Measurements from ENCODE around the gene FRMD4B. TPM values are rescaled to one million over a fixed set of nuclear protein-coding genes. Genes with fewer than 3 reads are reported as not detected.

The FRMD4B gene
- total and polyA plus RNA-seq, 2 donors from 2014 or later: 11.8 to 50.5 TPM

GRCh38 chr3:69428657-69429255 lies 42.9 kb upstream of the FRMD4B start:
- intact Hi-C loops (cut with DNase I): no loop called here

GRCh38 chr3:69426967-69427304 lies 41.0 kb upstream of the FRMD4B start:
- FAIRE-seq (no peak), DNase-seq (no peak)
- Histone ChIP-seq H3K4me1 (ENCODE audit: control insufficient read depth in 2 of 3, insufficient read depth in 2 of 3, low read depth in 1 of 3, low read length in 3 of 3) (no peaks in the 10 kb centered on the region), H3K27ac (ENCODE audit: low read depth in 2 of 2, low read length in 2 of 2) (no peak overlapping the region), H3K9me3 (ENCODE audit: control insufficient read depth in 2 of 3, insufficient read depth in 1 of 3, low read length in 3 of 3) (no peaks in the 10 kb centered on the region), H3K9ac (ENCODE audit: low read length in 3 of 3) (no peak overlapping the region), H3K4me3 (ENCODE audit: low read length in 3 of 3) (no peak overlapping the region), H3K27me3 (ENCODE audit: control insufficient read depth, insufficient read depth, low read length) (no peaks in the 10 kb centered on the region), H3K36me3 (ENCODE audit: control insufficient read depth in 2 of 3, insufficient read depth in 3 of 3, low read length in 3 of 3) (no peaks in the 10 kb centered on the region)
- intact Hi-C loops (cut with DNase I): no loop called here
- TF ChIP-seq CTCF (IDR thresholded peaks at IDR 0.05; ENCODE audit: borderline replicate concordance, extremely low read depth, insufficient read depth): no peak

More at GRCh38 chr3:69428657-69429255, 42.9 kb upstream of the FRMD4B start:
- Histone ChIP-seq H3K9ac (ENCODE audit: low read length in 3 of 3) (no peak overlapping the region), H3K27me3 (ENCODE audit: control insufficient read depth, insufficient read depth, low read length) (no peaks in the 10 kb centered on the region), H3K4me3 (ENCODE audit: low read length in 3 of 3) (no peak overlapping the region), H3K27ac (ENCODE audit: low read depth in 2 of 2, low read length in 2 of 2) (no peak overlapping the region), H3K36me3 (ENCODE audit: control insufficient read depth in 2 of 3, insufficient read depth in 3 of 3, low read length in 3 of 3) (no peaks in the 10 kb centered on the region), H3K4me1 (ENCODE audit: control insufficient read depth in 2 of 3, insufficient read depth in 2 of 3, low read depth in 1 of 3, low read length in 3 of 3) (no peaks in the 10 kb centered on the region), H3K9me3 (ENCODE audit: control insufficient read depth in 2 of 3, insufficient read depth in 1 of 3, low read length in 3 of 3) (no peaks in the 10 kb centered on the region)
- FAIRE-seq (no peak), DNase-seq (no peak)
- TF ChIP-seq CTCF (IDR thresholded peaks at IDR 0.05; ENCODE audit: borderline replicate concordance, extremely low read depth, insufficient read depth): no peak

- intact Hi-C loops (cut with DNase I): no loop called here
- H3K4me3 ChIP-seq (ENCODE audit: low read length in 3 of 3): no peak overlapping the region
- DNase-seq (no peak), FAIRE-seq (no peak)
- no peak for TF ChIP-seq CTCF (IDR thresholded peaks at IDR 0.05; ENCODE audit: borderline replicate concordance, extremely low read depth, insufficient read depth)
- no peaks in the 10 kb centered on the region for H3K4me1 ChIP-seq (ENCODE audit: control insufficient read depth in 2 of 3, insufficient read depth in 2 of 3, low read depth in 1 of 3, low read length in 3 of 3)
- no peak overlapping the region for H3K9ac ChIP-seq (ENCODE audit: low read length in 3 of 3)
- H3K36me3 ChIP-seq (ENCODE audit: control insufficient read depth in 2 of 3, insufficient read depth in 3 of 3, low read length in 3 of 3): no peaks in the 10 kb centered on the region
- H3K9me3 ChIP-seq (ENCODE audit: control insufficient read depth in 2 of 3, insufficient read depth in 1 of 3, low read length in 3 of 3): no peaks in the 10 kb centered on the region
- no peaks in the 10 kb centered on the region for H3K27me3 ChIP-seq (ENCODE audit: control insufficient read depth, insufficient read depth, low read length)
- H3K27ac ChIP-seq (ENCODE audit: low read depth in 2 of 2, low read length in 2 of 2): no peak overlapping the region
Observed at GRCh38 chr3:69426291-69426966, 40.5 kb upstream of the FRMD4B start.
